Activated B cell treated with CpG ODN at 0.5 μM for 24 hours (primary cell): ENCODE data around the gene INTS4. TPM values are rescaled to one million over a fixed set of nuclear protein-coding genes. Genes with fewer than 3 reads are reported as not detected.
"Not testable (repeated sequence)": the region's sequence is repeated elsewhere in the genome, so short reads cannot be mapped to it uniquely, and the experiment has no call there.

Source experiments
- ATAC-seq: fragments of 200-7000 bp; cut with Tn5 transposase; one replicate; pipeline ENCODE4 v1.10.0; 2021; ENCODE audit warnings: low read depth, mild to moderate bottlenecking, moderate library complexity
- CTCF ChIA-PET: fragments of 350-600 bp; sonication (Branson Sonifier 250); formaldehyde crosslinking; loops from one replicate; lab custom pipeline; 2021; ENCODE audit warnings: antibody characterized with exemption; lab: Charles Lee
- POLR2A ChIA-PET: fragments of 350-600 bp; sonication (Branson Sonifier 250); formaldehyde crosslinking; loops from one replicate; lab custom pipeline; 2021; ENCODE audit warnings: antibody characterized with exemption; lab: Charles Lee
- DNase-seq: peaks from one replicate; pipeline ENCODE4 v3.0.0; 2022
- H3K27ac Mint-ChIP-seq: one replicate; pipeline ENCODE4 v1.8.0; 2020; ENCODE audit warnings: mixed read lengths
- H3K27me3 Mint-ChIP-seq: one replicate; pipeline ENCODE4 v1.8.0; 2021; ENCODE audit warnings: mixed read lengths
- H3K36me3 Mint-ChIP-seq: one replicate; pipeline ENCODE4 v1.8.0; 2021; ENCODE audit warnings: low read depth, mixed read lengths
- H3K4me1 Mint-ChIP-seq: one replicate; pipeline ENCODE4 v1.8.0; 2021; ENCODE audit warnings: mixed read lengths
- H3K4me3 Mint-ChIP-seq: one replicate; pipeline ENCODE4 v1.8.0; 2020; ENCODE audit warnings: mild to moderate bottlenecking, mixed read lengths
- H3K9me3 Mint-ChIP-seq: one replicate; pipeline ENCODE4 v1.8.0; 2020; ENCODE audit warnings: mixed read lengths
- intact Hi-C: fragments of 100-400 bp; cut with micrococcal nuclease; formaldehyde crosslinking; loops from one replicate; pipeline ENCODE4 v1.15.1; 2024
- total RNA-seq: library from RNA; stranded (reverse); gene quantifications from 2 replicates; pipeline ENCODE4 v1.2.3, GENCODE V29; 2022
- TF ChIP-seq, protein P1 (sequence below): fragments of 200-600 bp; IDR thresholded peaks from one replicate; pipeline ENCODE4 v1.8.0; 2022; ENCODE audit warnings: antibody characterized with exemption, mild to moderate bottlenecking

INTS4 gene
- total RNA-seq, 1 donor from 2014 or later, result 62.3 TPM

DNA sequence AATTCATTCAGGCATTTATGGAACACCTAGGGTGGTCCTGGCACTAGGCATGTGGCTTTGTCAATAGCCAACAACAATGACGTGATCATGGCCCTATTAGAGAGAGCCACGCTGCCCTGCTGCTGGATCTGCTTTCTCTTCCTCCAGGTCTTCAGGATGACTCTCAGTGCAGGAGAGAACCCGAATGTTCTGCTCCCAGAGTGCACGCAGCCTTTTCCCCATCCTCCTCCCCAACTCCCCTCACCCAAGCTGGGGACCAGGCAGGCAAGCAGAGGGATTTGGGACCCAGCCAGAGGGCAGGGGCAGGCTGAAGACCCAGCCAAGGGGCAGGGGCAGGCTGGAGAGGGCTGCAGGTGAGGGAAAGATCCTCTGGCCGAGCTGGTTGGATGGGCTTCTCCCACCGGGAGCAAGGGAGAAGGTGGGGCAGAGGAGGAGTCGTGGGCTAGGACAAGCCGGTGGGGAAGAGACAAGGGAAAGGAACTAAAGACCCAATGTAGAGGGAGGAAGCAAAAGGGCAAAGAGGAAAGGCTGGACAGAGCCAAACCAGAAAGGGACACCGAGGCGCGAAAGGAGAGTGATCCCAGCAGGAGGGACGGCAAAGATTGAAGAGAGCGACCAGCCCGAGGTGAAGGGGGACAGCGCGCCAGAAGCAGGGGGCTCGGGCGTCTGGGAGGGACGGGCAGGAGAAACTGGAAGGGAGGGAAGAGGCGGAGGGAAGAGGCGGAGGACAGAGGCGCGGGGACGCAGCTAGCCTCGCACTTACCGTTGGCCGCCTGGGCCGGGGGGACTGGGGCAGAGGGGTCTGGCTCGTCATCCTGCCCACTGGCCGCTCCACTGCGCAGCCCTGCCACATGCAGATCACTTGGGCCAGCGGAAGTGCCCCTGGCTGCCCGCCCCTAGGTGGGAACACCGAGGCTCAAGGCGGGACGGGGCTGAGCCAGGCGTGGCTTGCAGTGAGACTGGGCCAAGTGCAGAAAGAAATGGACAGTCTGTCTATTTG is 28.2 kb upstream of the INTS4 start, which contains the start of gene KCTD14:
Gene KCTD14 (minus strand): TSS at position 880 of the 1,000 bp plus-strand sequence. CDS start 27 bp downstream, at position 853.
- no peak within 1 kb of the TSS for H3K4me3 Mint-ChIP-seq
- ChIA-PET CTCF (no interaction called here), POLR2A (no interaction called here)
- H3K36me3 Mint-ChIP-seq, result no peaks in the 10 kb centered on the region
- TF ChIP-seq, protein P1, sequence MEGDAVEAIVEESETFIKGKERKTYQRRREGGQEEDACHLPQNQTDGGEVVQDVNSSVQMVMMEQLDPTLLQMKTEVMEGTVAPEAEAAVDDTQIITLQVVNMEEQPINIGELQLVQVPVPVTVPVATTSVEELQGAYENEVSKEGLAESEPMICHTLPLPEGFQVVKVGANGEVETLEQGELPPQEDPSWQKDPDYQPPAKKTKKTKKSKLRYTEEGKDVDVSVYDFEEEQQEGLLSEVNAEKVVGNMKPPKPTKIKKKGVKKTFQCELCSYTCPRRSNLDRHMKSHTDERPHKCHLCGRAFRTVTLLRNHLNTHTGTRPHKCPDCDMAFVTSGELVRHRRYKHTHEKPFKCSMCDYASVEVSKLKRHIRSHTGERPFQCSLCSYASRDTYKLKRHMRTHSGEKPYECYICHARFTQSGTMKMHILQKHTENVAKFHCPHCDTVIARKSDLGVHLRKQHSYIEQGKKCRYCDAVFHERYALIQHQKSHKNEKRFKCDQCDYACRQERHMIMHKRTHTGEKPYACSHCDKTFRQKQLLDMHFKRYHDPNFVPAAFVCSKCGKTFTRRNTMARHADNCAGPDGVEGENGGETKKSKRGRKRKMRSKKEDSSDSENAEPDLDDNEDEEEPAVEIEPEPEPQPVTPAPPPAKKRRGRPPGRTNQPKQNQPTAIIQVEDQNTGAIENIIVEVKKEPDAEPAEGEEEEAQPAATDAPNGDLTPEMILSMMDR, result no peak
- no peak within 1 kb of the TSS for H3K27ac Mint-ChIP-seq
- intact Hi-C loops, result no loop called here
- ATAC-seq (no peak), DNase-seq (no peak)
- peaks cover 23% of the 10 kb centered on the region for H3K27me3 Mint-ChIP-seq
- no peaks in the 10 kb centered on the region for H3K9me3 Mint-ChIP-seq
- peaks cover 3% of the 10 kb centered on the region for H3K4me1 Mint-ChIP-seq

DNA sequence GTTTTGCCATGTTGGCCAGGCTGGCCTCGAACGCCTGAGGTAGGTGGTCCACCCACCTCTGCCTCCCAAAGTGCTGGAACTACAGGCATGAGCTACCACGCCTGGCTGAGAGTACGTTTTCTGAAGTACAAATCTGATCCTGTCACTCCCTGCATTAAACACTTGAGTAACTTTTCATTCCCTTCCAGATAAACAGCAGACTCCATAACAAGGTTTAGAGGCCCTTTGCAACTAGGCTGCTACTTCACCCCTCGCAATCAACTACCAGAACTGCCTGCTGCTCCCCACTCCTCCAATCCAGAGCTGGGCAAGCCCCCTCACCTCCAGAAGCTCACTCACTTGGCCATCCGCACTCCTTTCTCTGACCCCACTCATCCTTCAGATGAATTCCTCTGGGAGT is 27.1 kb upstream of the INTS4 start:
- ATAC-seq (no peak), DNase-seq (no peak)
- TF ChIP-seq, protein P1, result no peak
- intact Hi-C loops, result no loop called here
- Mint-ChIP-seq H3K27ac (no peak overlapping the region), H3K4me3 (no peak overlapping the region), H3K36me3 (no peaks in the 10 kb centered on the region), H3K9me3 (no peaks in the 10 kb centered on the region), H3K27me3 (peaks cover 23% of the 10 kb centered on the region), H3K4me1 (peaks cover 3% of the 10 kb centered on the region)
- POLR2A ChIA-PET, result interaction anchor here (1.2 kb wide), 1 partner anchor 15 kb away, joined by 3 read pairs; no protein-coding TSS in a partner anchor
- CTCF ChIA-PET, result interaction anchor here (1.2 kb wide), 1 partner anchor 22 kb away, joined by 3 read pairs; no protein-coding TSS in a partner anchor

DNA sequence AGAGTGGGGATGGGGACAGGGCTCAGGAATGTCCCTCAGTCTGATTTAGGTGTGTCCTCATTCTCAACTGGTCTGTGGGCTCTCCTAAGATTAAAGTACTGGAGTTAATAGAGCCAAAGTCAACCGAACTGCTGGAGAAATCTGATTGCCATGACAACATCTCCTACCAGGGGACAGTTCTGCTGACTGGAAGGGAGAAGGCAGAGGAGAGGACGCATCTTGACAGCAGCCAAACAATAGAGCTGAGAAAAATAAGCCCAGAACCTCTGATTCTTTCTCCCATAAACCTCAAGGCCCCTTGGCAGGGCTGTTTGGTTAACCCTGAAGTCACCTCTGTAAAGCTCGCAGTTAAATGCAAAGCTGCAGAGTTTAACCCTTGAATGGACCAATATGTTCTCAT is 25.8 kb upstream of the INTS4 start:
- ATAC-seq (no peak), DNase-seq (no peak)
- TF ChIP-seq, protein P1, result no peak
- Mint-ChIP-seq H3K4me1 (peaks cover 3% of the 10 kb centered on the region), H3K36me3 (no peaks in the 10 kb centered on the region), H3K9me3 (no peaks in the 10 kb centered on the region), H3K4me3 (no peak overlapping the region), H3K27ac (no peak overlapping the region), H3K27me3 (peaks cover 23% of the 10 kb centered on the region)
- POLR2A ChIA-PET, result no interaction called here
- intact Hi-C loops, result no loop called here
- CTCF ChIA-PET, result no interaction called here

DNA sequence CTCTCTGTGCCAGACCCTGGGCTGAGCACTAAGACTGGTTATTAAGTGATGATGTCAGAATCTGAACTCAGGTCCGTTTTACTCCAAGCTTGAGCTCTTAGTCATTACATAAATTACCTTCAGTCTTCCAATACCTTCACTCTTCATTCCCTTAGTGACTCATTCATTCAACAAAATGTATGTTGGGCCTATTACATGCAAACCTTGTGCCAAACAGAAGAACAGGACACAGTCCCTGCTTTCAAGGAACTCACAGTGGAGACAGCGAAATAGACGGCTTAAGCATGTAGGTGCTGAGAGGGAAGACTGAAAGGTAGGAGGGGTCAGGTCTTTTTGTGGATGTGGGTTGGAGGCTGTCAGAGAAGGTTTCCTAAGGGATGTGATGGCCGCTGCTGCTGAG is 25.3 kb upstream of the INTS4 start:
- Mint-ChIP-seq H3K27ac (no peak overlapping the region), H3K4me1 (peaks cover 3% of the 10 kb centered on the region), H3K27me3 (peaks cover 25% of the 10 kb centered on the region), H3K36me3 (no peaks in the 10 kb centered on the region), H3K9me3 (no peaks in the 10 kb centered on the region), H3K4me3 (no peak overlapping the region)
- ChIA-PET CTCF (no interaction called here), POLR2A (no interaction called here)
- ATAC-seq (no peak), DNase-seq (no peak)
- TF ChIP-seq, protein P1, result no peak
- intact Hi-C loops, result no loop called here

DNA sequence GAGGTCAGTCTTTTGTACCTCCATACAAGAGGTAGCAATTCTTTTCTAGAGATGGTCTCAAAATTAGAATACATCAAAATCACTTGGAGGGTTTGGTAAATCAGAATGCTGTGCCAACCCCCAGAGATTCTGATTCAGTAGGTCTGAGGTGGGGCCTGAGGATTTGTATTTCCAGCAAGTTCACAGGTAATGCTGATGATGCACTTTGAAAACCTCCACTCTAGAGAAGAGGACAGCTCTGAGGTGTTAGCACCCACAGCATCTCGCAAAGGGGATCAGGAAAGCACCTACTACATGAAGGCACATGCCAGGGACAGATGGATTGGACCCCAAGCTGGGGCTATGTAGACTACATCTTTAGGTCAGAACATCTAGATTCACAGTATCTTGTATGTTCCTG is 21.4 kb upstream of the INTS4 start:
- ChIA-PET CTCF (no interaction called here), POLR2A (no interaction called here)
- no peak for DNase-seq
- TF ChIP-seq, protein P1, result no peak
- Mint-ChIP-seq H3K27ac (no peak overlapping the region), H3K36me3 (no peaks in the 10 kb centered on the region), H3K9me3 (no peaks in the 10 kb centered on the region), H3K4me1 (no peaks in the 10 kb centered on the region), H3K27me3 (peaks cover 5% of the 10 kb centered on the region), H3K4me3 (no peak overlapping the region)
- ATAC-seq, result no peak
- intact Hi-C loops, result no loop called here

DNA sequence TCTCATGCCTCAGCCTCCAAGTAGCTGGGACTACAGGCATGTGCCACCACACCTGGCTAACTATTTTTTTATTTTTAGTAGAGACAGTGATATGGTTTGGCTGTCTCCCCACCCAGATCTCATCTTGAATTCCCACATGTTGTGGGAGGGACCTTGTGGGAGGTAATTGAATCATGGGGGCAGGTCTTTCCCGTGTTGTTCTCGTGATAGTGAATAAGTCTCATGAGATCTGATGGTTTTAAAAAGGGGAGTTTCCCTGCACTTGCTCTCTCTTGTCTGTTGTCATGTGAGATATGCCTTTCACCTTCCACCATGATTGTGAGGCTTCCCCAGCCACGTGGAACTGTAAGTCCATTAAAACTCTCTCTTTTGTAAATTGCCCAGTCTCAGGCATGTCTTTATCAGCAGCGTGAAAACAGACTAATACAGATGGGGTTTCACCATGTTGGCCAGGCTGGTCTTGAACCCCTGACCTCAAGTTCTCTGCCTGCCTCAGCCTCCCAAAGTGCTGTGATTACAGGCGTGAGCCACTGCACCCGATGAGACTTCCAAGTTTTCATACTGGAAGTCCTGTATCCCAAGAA is 20.6 kb upstream of the INTS4 start:
- H3K4me1 Mint-ChIP-seq, CTCF ChIA-PET, POLR2A ChIA-PET, ATAC-seq, intact Hi-C loops, H3K27ac Mint-ChIP-seq, DNase-seq, H3K4me3 Mint-ChIP-seq, H3K36me3 Mint-ChIP-seq, H3K9me3 Mint-ChIP-seq, H3K27me3 Mint-ChIP-seq: not testable (repeated sequence)
